CD14-positive monocyte (primary cell): ENCODE data around the gene VTI1A. TPM values are rescaled to one million over a fixed set of nuclear protein-coding genes. Genes with fewer than 3 reads are reported as not detected.

Experiments used
- DNase-seq, 3 donors: peaks; one replicate each; pipeline ENCODE4 v3.0.0-alpha.2; 2011 to 2022
- H2AFZ ChIP-seq: 2 replicates; pipeline ENCODE4 v1.6.0; 2012; ENCODE audit warnings: mild to moderate bottlenecking, low read depth, low read length, inconsistent platforms; ENCODE audit not compliant: insufficient read depth, poor library complexity, severe bottlenecking
- H3K27ac ChIP-seq, 2 donors: 1 replicate in 1 of 2; 2 replicates in 1 of 2; pipeline ENCODE4 v1.5.1; 2012 to 2013; ENCODE audit warnings: low read length in 2 of 2, control low read depth in 1 of 2, inconsistent platforms in 1 of 2, low read depth in 1 of 2, mild to moderate bottlenecking in 1 of 2
- H3K27me3 ChIP-seq, 2 donors: one replicate each; pipeline versions ENCODE4 v1.6.0 to v1.6.1; 2011 to 2013; ENCODE audit warnings: low read length in 2 of 2; ENCODE audit not compliant: control insufficient read depth in 2 of 2, insufficient read depth in 2 of 2
- H3K36me3 ChIP-seq, 2 donors: replicated peaks in 1 of 2; 1 replicate in 1 of 2; 2 replicates in 1 of 2; pipeline versions ENCODE4 v1.5.1 to v1.6.1; 2012 to 2013; ENCODE audit warnings: low read length in 2 of 2, control low read depth in 1 of 2, inconsistent platforms in 1 of 2, mild to moderate bottlenecking in 1 of 2; ENCODE audit not compliant: insufficient read depth in 2 of 2, control insufficient read depth in 1 of 2
- H3K4me1 ChIP-seq, 2 donors: 1 replicate in 1 of 2; 2 replicates in 1 of 2; pipeline versions ENCODE4 v1.5.1 to v1.6.1; 2012 to 2013; ENCODE audit warnings: low read length in 2 of 2, control low read depth in 1 of 2, inconsistent platforms in 1 of 2, mild to moderate bottlenecking in 1 of 2, moderate library complexity in 1 of 2; ENCODE audit not compliant: insufficient read depth in 2 of 2, control insufficient read depth in 1 of 2
- H3K4me2 ChIP-seq: replicated peaks from 2 replicates; pipeline ENCODE3; 2012; ENCODE audit warnings: low read length, moderate library complexity, mild to moderate bottlenecking; ENCODE audit not compliant: poor library complexity, severe bottlenecking; ENCODE audit errors: extremely low read depth
- H3K4me3 ChIP-seq, 3 experiments: fragments of 200-600 bp in 1 of 3; sonication (generic) in 1 of 3; replicated peaks in 1 of 3; 1 replicate in 2 of 3; 2 replicates in 1 of 3; pipeline ENCODE4 v1.5.1; 2011 to 2013; ENCODE audit warnings: low read length in 3 of 3, mild to moderate bottlenecking in 3 of 3, control low read depth in 2 of 3, low read depth in 2 of 3, inconsistent platforms in 1 of 3, moderate library complexity in 1 of 3
- H3K79me2 ChIP-seq: 2 replicates; pipeline ENCODE4 v1.6.0; 2012; ENCODE audit warnings: mild to moderate bottlenecking, control low read depth, inconsistent platforms, low read length, moderate library complexity; ENCODE audit not compliant: insufficient read depth
- H3K9ac ChIP-seq: 2 replicates; pipeline ENCODE4 v1.6.0; 2017; ENCODE audit warnings: low read length, mild to moderate bottlenecking; ENCODE audit not compliant: insufficient read depth, poor library complexity, severe bottlenecking
- H3K9me3 ChIP-seq, 2 donors: replicated peaks in 1 of 2; 1 replicate in 1 of 2; 2 replicates in 1 of 2; pipeline versions ENCODE4 v1.5.1 to v1.6.1; 2012 to 2013; ENCODE audit warnings: low read length in 2 of 2, control low read depth in 1 of 2; ENCODE audit not compliant: control insufficient read depth in 1 of 2, insufficient read depth in 1 of 2
- H4K20me1 ChIP-seq: 2 replicates; pipeline ENCODE4 v1.6.0; 2012; ENCODE audit warnings: mild to moderate bottlenecking, low read length, control low read depth, moderate library complexity; ENCODE audit not compliant: insufficient read depth
- H3K27ac Mint-ChIP-seq, 7 donors: one replicate each; pipeline ENCODE4 v1.8.0; 2020; ENCODE audit warnings: mild to moderate bottlenecking in 7 of 7, mixed read lengths in 7 of 7, moderate library complexity in 6 of 7, inconsistent platforms in 2 of 7
- H3K27me3 Mint-ChIP-seq, 3 donors: one replicate each; pipeline ENCODE4 v1.8.0; 2021 to 2022; ENCODE audit warnings: low read depth in 3 of 3, mild to moderate bottlenecking in 3 of 3, mixed read lengths in 3 of 3, moderate library complexity in 3 of 3, inconsistent platforms in 1 of 3
- H3K36me3 Mint-ChIP-seq, 2 donors: one replicate each; pipeline ENCODE4 v1.8.0; 2020; ENCODE audit warnings: mixed read lengths in 2 of 2, inconsistent platforms in 1 of 2, mild to moderate bottlenecking in 1 of 2
- H3K4me1 Mint-ChIP-seq: one replicate; pipeline ENCODE4 v1.8.0; 2020; ENCODE audit warnings: mild to moderate bottlenecking, mixed read lengths
- H3K4me3 Mint-ChIP-seq, 2 donors: one replicate each; pipeline ENCODE4 v1.8.0; 2020; ENCODE audit warnings: mild to moderate bottlenecking in 2 of 2, mixed read lengths in 2 of 2, moderate library complexity in 1 of 2
- H3K9me3 Mint-ChIP-seq, 7 donors: one replicate each; pipeline ENCODE4 v1.8.0; 2020 to 2022; ENCODE audit warnings: mixed read lengths in 7 of 7, mild to moderate bottlenecking in 6 of 7, moderate library complexity in 6 of 7, inconsistent platforms in 2 of 7
- WGBS: methylation state at CpG from one replicate; pipeline ENCODE4 v1.1.5; 2013; ENCODE audit warnings: missing lambda C conversion rate; ENCODE audit not compliant: insufficient coverage; 5-methylcytosine and 5-hydroxymethylcytosine counted together
- intact Hi-C, 2 donors: fragments of 100-400 bp; cut with micrococcal nuclease; formaldehyde crosslinking; loops; one replicate each; pipeline versions ENCODE4 v1.15.0 to v1.15.1; 2023
- polyA plus RNA-seq, 3 donors: library from polyadenylated mRNA; depleted of rRNA in 1 of 3; unstranded in 2 of 3; stranded (reverse) in 1 of 3; fragments of 300-500 nt in 2 of 3; fragments of >200 nt in 1 of 3; fragmentation: Illumina TruSeq in 2 of 3; gene quantifications; 1 replicate in 2 of 3; 2 replicates in 1 of 3; pipeline ENCODE4 v1.2.3, GENCODE V29; 2012 to 2021
- TF ChIP-seq, protein P1 (sequence below): fragments of 200-600 bp; IDR thresholded peaks from one replicate; pipeline ENCODE4 v1.8.0; 2022; ENCODE audit warnings: antibody characterized with exemption, mild to moderate bottlenecking

The VTI1A gene
- polyA plus RNA-seq, 3 donors = 23.6 to 25.4 (median 24.1) TPM

GRCh38 chr10:112615269-112615668 lies 168.3 kb downstream of the VTI1A start:
- no peaks in the 10 kb centered on the region for H3K27me3 Mint-ChIP-seq
- H3K36me3 Mint-ChIP-seq = peaks cover 6 to 12% of the 10 kb centered on the region in 2 donors
- peaks cover 2 to 10% (median 6%) of the 10 kb centered on the region in 7 donors for H3K9me3 Mint-ChIP-seq
- Histone ChIP-seq H3K4me2 (no peak overlapping the region), H3K27me3 (no peaks in the 10 kb centered on the region), H3K9me3 (no peaks in the 10 kb centered on the region), H4K20me1 (no peaks in the 10 kb centered on the region), H3K36me3 (no peaks in the 10 kb centered on the region), H3K79me2 (no peaks in the 10 kb centered on the region), H3K9ac (no peak overlapping the region), H3K4me1 (no peaks in the 10 kb centered on the region), H3K27ac (no peak overlapping the region), H3K4me3 (no peak overlapping the region), H2AFZ (no peak overlapping the region)
- TF ChIP-seq, protein P1, sequence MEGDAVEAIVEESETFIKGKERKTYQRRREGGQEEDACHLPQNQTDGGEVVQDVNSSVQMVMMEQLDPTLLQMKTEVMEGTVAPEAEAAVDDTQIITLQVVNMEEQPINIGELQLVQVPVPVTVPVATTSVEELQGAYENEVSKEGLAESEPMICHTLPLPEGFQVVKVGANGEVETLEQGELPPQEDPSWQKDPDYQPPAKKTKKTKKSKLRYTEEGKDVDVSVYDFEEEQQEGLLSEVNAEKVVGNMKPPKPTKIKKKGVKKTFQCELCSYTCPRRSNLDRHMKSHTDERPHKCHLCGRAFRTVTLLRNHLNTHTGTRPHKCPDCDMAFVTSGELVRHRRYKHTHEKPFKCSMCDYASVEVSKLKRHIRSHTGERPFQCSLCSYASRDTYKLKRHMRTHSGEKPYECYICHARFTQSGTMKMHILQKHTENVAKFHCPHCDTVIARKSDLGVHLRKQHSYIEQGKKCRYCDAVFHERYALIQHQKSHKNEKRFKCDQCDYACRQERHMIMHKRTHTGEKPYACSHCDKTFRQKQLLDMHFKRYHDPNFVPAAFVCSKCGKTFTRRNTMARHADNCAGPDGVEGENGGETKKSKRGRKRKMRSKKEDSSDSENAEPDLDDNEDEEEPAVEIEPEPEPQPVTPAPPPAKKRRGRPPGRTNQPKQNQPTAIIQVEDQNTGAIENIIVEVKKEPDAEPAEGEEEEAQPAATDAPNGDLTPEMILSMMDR = no peak
- H3K4me3 Mint-ChIP-seq = no peak overlapping the region
- H3K4me1 Mint-ChIP-seq = no peaks in the 10 kb centered on the region
- no peak for DNase-seq
- intact Hi-C loops = no loop called here
- no CpG with 5 or more reads among the region's 1 CpG for WGBS
- H3K27ac Mint-ChIP-seq = no peak overlapping the region

DNA sequence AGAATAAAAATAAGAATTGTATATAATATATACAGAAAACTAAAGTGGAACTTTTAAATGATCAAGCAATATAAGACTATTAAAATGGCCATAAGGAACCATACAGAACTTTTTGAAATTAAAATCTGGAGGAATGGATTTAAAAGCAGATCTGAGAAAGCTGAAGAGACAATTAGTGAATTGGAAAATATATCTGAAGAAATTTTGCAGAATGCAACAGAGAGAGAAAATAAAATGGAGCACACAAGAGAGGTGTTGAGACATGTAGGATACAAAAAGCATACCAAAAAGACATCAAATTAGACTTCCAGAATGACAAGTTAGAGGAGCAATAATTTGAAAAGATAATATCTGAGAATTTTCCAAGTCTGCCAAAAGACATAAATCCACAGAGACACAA lies 169.6 kb downstream of the VTI1A start:
- Histone ChIP-seq H3K9ac (no peak overlapping the region), H3K27ac (no peak overlapping the region), H3K79me2 (no peaks in the 10 kb centered on the region), H3K36me3 (no peaks in the 10 kb centered on the region), H4K20me1 (no peaks in the 10 kb centered on the region), H3K4me3 (no peak overlapping the region), H3K4me1 (no peaks in the 10 kb centered on the region), H2AFZ (no peak overlapping the region), H3K9me3 (no peaks in the 10 kb centered on the region), H3K4me2 (no peak overlapping the region), H3K27me3 (no peaks in the 10 kb centered on the region)
- Mint-ChIP-seq H3K36me3 (peaks cover 7 to 17% of the 10 kb centered on the region in 2 donors), H3K27ac (no peak overlapping the region), H3K4me3 (no peak overlapping the region), H3K9me3 (peaks cover 2 to 10% (median 6%) of the 10 kb centered on the region in 7 donors), H3K27me3 (no peaks in the 10 kb centered on the region), H3K4me1 (no peaks in the 10 kb centered on the region)
- TF ChIP-seq, protein P1 = no peak
- no peak for DNase-seq
- intact Hi-C loops = no loop called here
